Spleen (tissue), 7 donors: ENCODE results near the gene MYCBPAP.

Experiments used
- CTCF ChIP-seq, 11 experiments: fragments of 200-600 bp in 7 of 11; fragments of 450-650 bp in 4 of 11; sonication (generic) in 4 of 11; IDR thresholded peaks in 8 of 11; conservative IDR thresholded peaks in 3 of 11; 1 replicate in 7 of 11; 2 replicates in 4 of 11; pipeline versions ENCODE4 v1.4.0 to v1.8.0; 2016 to 2021; ENCODE audit warnings: antibody characterized with exemption in 11 of 11, inconsistent platforms in 4 of 11, mild to moderate bottlenecking in 1 of 11
- POLR2A ChIP-seq, 3 donors: fragments of 450-650 bp; IDR thresholded peaks; one replicate each; pipeline ENCODE4 v1.5.1; 2017; ENCODE audit warnings: antibody characterized with exemption in 3 of 3, mild to moderate bottlenecking in 1 of 3
- donor health status: DM: no; HTN: no; CAD: no; lungs with moderate emphysema.
- donor health status: DM: no; HTN: no; CAD: no.
- donor health status: DM: no; HTN: no; CAD: no.

- TF ChIP-seq CTCF (IDR thresholded peaks at IDR 0.05 in 8 of 11, conservative IDR thresholded peaks at IDR 0.05 in 3 of 11) (no peak), POLR2A (IDR thresholded peaks at IDR 0.05) (no peak)
Measured at GRCh38 chr17:50514936-50515702, 6.9 kb downstream of the MYCBPAP start.
